SU-DHL-6 (cell line): ENCODE measurements around the gene RPL10A.

ENCODE experiments used
- CTCF ChIP-seq: fragments of 200-600 bp; sonication (generic); IDR thresholded peaks from one replicate; pipeline ENCODE4 v1.5.1; 2017; ENCODE audit warnings: antibody characterized with exemption, mild to moderate bottlenecking, low read length, moderate library complexity; ENCODE audit not compliant: insufficient read depth, poor library complexity, severe bottlenecking
- EZH2phosphoT487 ChIP-seq: fragments of 200-600 bp; sonication (generic), shearing (Covaris generic); conservative IDR thresholded peaks from 2 replicates; pipeline ENCODE4 v1.6.1; 2018; ENCODE audit warnings: mild to moderate bottlenecking, antibody characterized with exemption, low read length, moderate library complexity, mixed read lengths

- TF ChIP-seq CTCF (no peak), EZH2phosphoT487 (no peak)
These were observed 40.8 kb upstream of the RPL10A start for GRCh38 chr6:35427435-35427834.
